ENCODE results near the gene OSBPL7.

OSBPL7 gene, protein sequence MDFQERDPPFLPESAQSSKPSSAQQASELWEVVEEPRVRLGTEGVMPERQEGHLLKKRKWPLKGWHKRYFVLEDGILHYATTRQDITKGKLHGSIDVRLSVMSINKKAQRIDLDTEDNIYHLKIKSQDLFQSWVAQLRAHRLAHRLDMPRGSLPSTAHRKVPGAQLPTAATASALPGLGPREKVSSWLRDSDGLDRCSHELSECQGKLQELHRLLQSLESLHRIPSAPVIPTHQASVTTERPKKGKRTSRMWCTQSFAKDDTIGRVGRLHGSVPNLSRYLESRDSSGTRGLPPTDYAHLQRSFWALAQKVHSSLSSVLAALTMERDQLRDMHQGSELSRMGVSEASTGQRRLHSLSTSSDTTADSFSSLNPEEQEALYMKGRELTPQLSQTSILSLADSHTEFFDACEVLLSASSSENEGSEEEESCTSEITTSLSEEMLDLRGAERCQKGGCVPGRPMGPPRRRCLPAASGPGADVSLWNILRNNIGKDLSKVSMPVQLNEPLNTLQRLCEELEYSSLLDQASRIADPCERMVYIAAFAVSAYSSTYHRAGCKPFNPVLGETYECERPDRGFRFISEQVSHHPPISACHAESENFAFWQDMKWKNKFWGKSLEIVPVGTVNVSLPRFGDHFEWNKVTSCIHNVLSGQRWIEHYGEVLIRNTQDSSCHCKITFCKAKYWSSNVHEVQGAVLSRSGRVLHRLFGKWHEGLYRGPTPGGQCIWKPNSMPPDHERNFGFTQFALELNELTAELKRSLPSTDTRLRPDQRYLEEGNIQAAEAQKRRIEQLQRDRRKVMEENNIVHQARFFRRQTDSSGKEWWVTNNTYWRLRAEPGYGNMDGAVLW

DNA sequence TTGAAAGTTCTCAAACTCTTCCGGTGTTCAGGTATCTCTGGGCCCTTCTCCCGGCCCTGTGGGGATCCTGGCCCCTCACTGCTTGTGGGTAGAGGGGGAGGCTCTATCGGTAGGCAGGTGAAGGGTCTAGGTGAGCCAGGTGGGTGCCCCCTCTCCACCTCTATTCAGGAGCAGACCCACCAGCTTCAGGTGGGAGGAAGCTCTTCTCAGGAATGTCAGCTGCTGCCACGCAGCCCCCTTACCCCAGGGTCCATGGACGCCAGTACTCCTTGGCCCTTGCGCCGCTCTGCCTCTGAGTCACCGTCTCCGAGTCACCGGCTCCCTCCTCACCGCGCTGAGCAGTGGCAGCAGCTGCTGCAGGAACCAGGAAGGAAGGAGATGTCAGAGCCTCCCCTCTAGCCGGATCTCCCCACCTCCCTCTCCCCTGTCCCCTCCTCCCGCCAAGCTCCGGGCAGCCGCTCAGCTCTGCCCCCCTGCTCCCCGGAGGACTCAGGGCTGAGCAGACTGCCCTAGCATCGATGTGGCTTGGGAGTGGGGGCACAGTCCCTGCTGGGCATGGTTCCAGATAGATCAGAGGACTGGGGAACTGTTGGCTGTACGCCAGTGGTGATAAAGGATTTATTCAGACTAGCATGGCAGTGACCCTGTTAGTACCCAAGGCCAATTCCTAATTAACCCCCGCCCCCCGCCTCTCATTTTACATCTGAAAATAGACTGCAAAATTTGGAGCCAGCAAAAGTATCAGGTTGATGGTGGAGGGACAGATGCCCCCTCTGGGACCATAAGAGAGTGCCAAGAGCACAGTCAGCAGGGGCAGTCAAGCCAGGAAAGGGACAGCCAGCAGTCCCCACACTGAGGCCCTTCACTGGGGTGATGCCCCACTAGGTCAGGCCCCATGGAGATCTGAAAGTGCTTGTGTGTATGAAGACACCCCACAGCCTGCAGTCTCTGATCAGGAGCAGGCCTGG, at the start of gene OSBPL7:
Gene OSBPL7, minus strand, starts transcription at position 371 of the 968 bp plus-strand sequence. CDS start 1,516 bp downstream, outside the sequence.
- peak; percentile 78 for DNase-seq

DNA sequence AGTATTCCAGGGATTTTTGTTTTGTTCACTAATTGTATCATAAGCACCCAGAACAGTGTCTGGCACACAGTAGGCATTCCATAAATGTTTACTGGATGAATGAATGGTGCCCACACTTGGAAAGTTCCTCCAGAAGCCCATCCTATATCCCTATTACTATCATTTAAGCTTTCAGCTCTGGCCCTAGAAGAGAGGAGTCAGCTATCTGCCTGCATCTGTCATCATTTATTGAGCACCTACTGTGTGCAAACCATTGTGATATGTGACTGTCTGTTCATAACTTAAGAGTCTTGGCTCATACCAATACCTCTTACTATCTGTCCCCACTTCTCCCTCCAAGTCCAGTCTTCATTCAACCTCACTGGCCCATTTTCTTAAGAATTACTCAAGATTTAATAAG, 49.5 kb upstream of the OSBPL7 start:
- DNase-seq, result no peak

DNA sequence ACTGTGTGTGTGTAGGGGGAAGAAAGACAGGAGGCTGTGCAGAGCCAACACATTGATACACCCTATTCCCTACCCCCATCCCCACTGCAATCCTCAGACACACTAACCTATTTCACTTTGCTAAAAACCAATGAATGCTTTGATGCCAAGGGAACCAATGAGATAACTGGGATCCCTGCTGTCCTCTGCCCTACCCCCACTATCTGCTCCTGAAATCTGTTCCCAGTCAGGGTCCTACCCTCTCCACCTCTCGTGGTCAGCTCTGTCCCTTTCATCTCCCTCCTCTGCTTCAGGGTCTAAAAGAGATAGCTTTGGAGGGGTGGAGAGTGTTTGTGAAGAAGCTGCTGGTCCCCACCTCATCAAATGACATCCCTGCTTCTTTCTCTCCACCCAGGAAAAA, 48.5 kb upstream of the OSBPL7 start:
- DNase-seq, result no peak

DNA sequence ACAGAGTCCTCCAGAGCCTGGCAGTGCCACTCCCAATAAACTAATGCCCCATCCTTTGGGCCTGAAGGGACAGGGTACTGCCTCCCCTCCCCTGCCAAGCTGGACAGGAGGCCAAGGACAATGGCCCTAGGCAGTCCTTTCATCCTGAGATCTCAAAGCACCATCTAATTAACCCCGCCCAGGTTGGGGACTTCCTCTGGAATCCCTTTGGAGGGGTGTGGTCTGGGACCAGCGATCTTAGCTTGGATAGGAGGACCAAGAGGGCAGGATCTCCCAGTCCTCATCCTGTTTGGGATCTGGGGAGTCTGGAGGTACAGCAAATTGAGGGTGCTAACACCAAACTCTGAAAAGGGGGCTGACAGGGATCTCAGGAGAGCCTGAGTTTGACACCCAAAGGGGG, 47.5 kb upstream of the OSBPL7 start:
- no peak for DNase-seq

DNA sequence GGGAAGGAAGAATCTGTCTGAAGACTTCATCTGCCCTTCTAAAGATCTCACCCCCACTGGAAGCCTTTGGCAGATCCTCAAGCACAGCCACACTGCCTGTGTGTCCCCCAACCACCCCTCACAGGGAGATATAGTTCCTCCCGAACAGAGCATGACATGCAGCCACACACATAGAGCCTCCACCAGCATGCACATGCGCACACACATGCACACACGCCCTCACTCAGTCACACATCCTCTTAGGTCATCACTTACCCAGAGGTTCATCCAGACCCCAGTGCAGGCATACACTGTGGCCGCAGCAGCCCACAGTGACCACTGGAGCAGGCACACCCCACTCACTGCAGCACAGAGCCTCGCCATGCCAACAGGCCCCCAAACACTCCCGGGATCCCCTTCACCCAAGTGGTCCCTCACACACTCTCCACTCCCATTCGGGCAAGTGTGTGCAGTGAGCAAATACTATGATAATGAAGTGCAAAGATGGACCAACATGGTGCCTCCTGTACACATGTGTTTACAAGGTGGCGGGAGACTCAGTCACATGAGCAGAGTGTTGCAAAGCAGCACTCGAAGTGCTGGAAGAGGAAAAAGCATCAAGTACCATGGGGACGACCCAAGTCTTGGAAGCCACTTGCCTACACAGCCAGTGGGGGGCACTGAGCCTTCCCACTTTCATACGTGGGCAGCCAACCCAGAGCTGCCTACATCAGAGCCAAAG, 46.4 kb upstream of the OSBPL7 start:
- no peak for DNase-seq

DNA sequence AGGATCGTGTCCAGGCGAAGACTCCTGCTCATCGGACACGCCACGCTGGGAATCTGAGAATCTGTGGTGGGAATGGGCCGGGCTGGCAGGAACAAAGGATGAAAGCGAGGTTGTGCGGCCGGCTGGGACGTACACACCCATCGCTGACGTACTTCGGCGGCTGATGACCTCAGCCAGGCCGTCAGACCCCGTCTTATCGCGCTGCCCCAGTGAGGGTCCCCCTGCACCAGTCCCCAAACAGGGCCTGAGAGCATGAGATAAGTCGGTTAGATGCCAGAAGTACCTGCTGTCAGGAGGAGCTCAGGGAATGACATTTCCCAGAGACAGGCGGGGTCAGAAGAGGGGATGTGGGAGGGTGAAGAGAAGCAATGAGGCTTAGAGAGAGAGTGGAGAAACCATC, 45.3 kb upstream of the OSBPL7 start:
- no peak for DNase-seq

DNA sequence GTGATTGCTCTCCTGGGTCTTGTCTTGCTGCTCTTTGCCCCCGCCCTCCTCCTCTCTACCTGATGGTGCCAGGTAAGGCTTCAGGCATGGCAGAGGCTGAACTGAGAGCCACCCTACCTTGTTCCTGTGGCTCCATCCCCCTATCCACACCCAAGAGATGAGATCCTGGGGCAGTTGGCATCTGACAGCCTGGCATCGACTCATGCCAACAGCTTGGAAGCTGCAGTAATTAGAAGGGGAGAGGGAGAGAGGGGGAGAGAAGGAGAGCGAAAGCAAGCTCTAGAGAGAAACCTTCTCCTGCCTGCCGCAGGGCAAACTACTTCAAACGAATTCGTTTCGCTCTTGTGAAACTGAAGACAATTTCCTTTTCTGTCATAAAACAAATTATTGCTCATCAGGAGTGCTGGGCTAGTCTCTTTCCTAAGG, 43.2 kb upstream of the OSBPL7 start:
- peak; percentile 19 for DNase-seq

DNA sequence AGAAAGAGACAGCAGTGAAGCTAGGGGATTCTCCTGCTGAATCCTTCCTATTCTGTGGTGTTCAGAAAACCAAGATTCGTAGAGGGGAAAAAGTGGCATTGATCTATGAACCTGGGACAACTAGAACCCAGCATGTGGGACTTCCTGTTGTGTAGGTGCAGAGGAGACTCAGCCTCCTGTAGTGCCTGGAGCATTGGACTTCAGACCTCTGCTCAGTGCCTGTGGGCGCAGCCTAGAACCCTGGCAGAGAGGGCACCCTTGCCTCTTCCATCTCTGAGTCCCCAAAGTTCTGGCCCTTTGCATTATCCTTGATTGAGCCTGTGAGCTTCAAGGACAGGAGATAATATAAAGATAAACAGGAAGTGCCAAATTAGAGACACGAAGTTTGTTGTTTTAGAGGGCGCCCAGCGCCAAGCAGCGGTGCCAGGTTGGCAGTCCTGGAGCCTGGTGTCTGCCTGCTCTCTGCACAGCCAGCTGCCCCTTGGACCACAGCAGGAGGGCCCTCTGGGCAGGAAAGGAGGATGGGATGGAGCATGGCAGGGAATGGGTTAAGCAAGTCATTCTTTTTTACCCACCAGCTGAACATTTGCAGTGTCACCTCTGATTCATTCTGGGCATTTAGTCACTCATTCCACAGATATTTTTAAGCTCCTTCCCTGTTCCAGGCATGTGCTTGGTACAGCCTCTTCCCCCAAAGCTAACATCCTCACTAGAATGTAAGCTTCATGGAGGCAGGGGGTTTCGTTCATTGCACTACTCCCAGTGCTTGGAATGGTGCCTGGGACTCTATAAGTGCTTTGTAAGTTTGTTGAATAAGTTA, 41.2 kb upstream of the OSBPL7 start:
- DNase-seq, result peak; percentile 51

DNA sequence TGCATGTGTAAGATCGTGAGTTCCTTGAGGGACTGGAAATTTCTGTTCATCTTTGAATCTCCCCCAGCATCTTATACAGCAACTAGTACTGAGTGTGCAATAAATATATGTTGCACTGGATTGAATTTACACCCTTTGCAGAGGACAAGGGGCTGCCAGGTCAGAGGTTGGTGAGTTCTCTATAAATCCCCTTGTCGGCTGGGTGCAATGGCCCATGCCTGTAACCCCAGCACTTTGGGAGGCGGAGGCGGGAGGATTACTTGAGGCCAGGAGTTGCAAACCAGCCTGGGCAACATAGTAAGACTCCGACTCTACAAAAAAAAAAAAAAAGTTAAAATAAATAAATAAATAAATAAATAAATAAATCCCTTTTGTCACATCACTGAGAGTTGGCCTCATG, 38.8 kb upstream of the OSBPL7 start:
- DNase-seq, result no peak

DNA sequence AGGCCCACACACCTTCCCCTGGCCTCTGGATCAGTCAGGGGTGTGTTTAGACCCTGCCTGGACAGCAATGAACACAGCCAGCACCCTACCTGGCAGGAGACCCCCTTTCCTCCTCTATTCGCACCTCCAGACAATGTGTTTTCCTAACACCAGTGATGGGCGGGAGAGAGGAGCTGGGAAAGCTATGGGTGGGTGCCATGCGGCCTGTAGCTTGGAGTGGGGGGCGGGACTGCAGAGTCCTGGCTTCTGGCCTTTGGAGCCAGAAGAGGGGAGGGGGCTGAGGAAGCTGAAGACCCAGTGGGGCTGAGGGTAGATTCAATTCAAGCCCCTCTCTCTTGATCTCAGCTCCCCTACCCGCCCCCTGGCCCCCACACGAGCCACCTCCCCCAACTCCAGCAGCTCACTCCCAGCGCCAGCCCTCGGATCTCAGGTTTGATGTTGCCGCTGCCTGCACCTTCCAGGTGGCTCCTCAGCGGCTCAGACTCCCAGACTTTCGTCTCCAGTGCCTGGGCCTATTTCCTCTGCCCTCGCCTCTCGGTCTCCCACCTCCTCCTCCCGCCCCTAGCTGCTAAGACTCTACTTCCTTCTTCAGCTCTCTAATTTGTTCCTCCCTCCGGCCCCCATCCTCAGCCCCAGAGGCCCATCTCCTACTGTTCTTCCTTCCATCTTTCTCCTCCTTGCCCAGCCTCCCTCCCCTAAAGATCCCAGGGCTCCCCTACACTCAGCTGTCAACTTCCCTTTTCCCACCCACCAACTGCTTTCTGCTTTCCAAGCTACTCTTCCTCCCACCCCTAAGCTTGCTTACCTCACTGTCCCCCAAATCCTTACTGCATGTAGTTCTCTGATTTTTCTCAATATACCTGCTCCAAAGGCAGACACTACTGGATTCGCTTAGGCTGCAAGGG, 36.2 kb upstream of the OSBPL7 start:
- DNase-seq, result peak; percentile 28

DNA sequence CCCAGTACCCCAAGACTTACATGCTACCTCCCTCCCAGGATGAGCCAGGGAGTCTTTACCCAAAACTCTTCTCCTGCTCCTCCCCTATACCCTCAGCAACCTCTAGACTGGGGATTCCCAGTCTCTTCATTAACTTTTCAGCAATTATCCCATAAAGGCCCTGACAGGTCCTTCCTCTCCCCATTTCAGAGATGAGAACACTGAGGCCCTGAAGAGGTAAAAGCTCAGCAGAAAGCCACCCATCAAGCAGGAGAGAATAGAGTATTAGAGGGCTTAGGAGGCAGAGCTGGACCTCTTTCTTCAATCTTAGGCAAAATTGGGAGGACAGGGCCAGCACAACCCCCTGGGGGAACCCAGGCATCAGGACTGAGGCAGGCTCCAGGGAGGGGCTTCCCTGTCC, 35.2 kb upstream of the OSBPL7 start:
- no peak for DNase-seq

DNA sequence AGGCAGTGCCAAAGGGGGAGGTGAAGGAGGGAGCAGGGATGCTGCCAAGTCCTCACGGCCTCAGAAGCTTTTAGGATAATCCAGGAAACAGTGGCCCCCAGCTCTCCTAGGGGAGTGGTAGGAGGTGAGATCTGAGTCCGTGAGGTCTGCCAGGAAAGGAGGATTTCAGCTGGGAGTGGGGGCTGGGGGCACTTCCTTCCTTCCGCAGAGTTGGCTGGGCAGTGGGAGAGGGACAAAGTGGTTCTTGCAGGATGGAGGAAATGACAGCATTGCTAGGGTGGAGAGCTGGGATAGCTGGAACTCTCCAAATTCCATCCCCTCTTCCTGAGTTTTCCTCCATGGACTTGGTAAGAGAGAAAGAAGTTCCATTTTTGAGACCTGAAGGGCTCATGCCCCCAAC, 34.1 kb upstream of the OSBPL7 start:
- no peak for DNase-seq

DNA sequence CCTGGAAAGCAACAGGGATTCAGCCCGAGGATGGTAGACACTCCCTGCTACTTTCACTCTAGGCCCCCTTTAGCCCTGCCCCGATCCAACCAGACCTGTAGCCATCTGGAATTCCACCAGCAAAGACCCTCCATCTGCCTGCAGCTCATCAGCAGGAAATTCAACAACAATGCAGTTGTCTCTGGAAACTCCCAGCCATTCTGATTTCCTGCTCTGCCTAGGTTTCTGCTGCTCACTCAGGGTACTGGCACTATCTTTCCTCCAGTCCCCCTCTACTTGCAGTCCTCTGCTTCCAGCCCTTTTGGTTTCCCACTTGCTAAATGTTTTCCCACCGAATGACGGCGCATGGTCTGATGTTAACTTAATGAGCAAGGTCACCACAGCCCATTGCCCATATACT, 32.0 kb upstream of the OSBPL7 start:
- no peak for DNase-seq

DNA sequence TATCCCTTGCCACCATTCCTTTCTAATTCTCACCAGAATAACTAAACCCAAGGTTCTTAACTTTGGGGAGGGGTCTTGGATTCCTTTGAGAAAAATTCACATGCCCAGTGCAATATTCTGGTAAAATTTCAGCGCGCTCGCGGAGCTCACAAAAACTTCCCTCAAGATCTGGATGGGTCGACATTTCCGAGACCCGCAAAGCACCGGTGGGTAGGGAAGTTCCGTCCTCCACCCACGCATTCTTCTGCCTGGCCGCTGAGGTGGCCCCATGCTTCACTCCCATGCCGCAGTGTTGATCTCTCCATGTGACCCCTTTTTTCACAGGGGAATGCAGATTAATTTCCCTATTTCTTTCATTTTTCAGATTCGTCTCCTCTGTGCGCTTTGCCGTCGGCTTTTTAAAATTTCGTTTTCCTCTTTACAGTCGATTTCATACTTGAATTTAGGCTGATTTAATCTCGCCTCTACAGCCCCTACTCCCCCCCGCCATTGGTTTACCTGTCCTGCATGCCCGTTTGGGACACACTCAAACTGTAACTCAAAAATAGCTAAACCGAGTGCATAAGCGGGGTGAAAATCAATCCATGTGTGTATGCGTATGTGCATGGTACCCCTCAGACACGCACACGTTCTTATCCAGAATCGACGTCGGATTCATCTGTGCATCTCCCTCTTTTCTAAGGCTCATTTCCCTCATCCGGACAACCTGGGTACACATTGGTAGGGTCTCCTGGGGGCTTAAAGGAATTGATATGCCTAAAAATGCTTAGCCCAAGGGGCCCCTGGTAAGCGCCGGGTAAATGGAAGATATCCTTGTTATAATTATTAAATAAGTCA, 30.7 kb upstream of the OSBPL7 start:
- DNase-seq, result peak; percentile 49

DNA sequence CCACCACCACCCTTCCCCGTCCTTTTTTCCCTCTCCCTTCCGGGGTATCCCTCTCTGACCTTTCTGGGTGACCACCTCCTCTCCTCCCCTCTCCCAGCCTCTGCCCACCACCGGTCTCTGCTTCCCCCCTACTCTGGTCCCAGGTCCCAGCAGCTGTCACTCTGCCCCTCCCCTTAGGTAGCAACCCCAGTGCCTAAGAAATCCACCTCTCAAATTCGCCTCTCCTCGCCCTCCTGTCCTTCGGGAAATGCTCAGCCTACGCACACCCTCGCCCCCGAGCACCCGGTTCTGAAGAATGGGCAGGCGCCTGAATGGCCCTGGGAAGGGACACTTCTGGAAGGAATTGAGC, 30.1 kb upstream of the OSBPL7 start:
- DNase-seq, result no peak

DNA sequence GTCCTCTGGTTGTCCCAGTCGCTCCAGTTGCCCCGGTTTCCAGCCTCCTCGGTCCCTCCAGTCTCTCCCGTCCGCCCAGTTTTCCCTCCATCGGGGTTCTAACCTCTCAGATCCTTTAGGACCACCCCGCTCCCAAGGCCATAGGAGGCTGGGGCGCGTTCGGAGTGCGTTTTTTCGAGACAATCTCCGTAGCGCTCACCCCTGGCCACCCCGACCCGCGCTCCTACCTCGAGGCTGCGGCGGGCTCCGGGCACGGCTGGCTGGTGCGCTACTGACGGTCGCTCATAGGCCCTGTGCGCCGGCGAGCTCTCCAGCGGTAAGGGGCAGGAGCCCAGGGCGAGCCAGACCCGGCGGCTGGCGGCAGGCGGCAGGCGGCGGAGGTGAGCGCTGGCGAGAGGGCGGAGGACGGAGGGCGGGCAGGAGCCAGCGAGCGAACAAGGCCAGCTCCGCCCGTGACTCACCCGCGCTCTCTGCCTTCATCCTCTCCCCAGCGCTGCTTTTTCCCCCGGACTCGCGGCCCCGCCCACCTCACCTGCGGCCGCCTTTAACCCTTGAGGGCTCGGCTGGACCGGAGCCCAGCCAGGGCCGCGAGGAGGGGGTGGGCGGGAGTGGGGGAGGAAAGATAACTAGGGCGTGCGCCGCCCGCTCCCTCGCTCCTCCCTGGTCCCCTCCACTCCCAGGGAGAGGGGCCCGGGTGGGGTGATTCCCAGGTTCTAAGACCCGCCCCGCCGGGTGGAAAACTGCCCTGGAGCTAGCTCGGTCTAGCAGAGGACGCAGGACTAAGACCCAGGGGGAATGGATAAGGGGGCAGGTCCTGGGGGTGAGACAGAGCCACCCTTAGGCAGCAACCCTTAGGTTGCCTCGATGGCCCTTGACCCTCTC, 29.3 kb upstream of the OSBPL7 start, which contains the start of gene SP6:
Gene SP6, minus strand, starts transcription at position 472 of the 882 bp plus-strand sequence. CDS start 2,734 bp downstream, outside the sequence.
- DNase-seq, result peak; percentile 37

DNA sequence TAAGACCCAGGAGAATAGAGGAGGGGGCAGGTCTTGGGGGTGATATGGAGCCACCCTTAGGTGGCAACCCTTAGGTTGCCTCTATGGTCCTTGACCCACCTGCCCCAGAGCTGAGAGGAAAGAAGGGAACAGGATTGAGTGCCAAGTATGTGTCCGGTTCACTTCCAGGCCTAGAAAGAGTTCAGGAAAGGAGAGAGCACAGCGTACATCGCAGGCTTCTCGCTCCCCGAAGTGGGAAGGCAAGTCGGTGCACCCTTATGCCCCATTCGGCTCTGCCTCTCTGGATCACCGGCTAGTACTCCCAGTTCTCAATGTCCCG, 28.7 kb upstream of the OSBPL7 start:
- DNase-seq, result no peak

DNA sequence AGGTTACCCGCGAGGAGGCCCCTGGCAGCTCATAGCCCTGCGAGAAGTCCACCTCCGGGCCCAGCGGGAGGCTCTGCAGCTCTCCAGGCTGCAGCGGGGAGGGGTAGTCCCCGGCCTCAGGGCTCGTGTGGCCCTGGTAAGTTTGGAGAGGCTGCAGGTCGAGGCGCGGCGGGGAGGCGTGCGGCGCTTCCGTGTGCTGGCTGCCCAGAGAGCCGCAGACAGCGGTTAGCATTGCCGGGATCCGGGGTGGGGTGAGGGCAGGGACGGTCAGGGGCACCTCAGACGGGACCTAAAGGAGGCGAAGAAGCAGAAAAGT, 26.6 kb upstream of the OSBPL7 start:
- DNase-seq, result no peak

Data from suppressor macrophage treated with lipopolysaccharide for 4 hours (primary cell).